HL-60 (cell line): ENCODE data around the gene RAP1GAP2.

Source experiments
- DNase-seq, 2 experiments: peaks; one replicate each; pipeline ENCODE4 v3.0.0-alpha.2; 2010 to 2020; ENCODE audit warnings: low read depth in 1 of 2, low spot score in 1 of 2
- H3K27ac ChIP-seq: fragments of 250-450 bp; sonication (Bioruptor Pico); replicated peaks from 2 replicates; pipeline ENCODE4 v1.5.1; 2020; ENCODE audit warnings: mild to moderate bottlenecking, moderate library complexity
- H3K27me3 ChIP-seq: fragments of 250-450 bp; sonication (Bioruptor Pico); 2 replicates; pipeline ENCODE4 v1.5.1; 2021; ENCODE audit warnings: mild to moderate bottlenecking, moderate library complexity; ENCODE audit not compliant: insufficient read depth, poor library complexity, severe bottlenecking
- H3K4me3 ChIP-seq: replicated peaks from 2 replicates; pipeline ENCODE4 v1.5.1; 2011; ENCODE audit warnings: mild to moderate bottlenecking, control low read depth, low read length; ENCODE audit not compliant: insufficient read depth
- CTCF ChIP-seq: IDR thresholded peaks from one replicate; pipeline ENCODE4 v1.5.1; 2011; ENCODE audit warnings: low read length, control low read depth, inconsistent platforms; ENCODE audit not compliant: insufficient read depth
- GABPA ChIP-seq: IDR thresholded peaks from 2 replicates; pipeline ENCODE4 v1.6.1; 2012; ENCODE audit warnings: low read depth
- POLR2AphosphoS5 ChIP-seq: IDR thresholded peaks from 2 replicates; pipeline ENCODE4 v1.6.1; 2012; ENCODE audit warnings: low read depth
- REST ChIP-seq: IDR thresholded peaks from 2 replicates; pipeline ENCODE4 v1.6.1; 2012; ENCODE audit warnings: low read depth; ENCODE audit not compliant: insufficient replicate concordance
- SPI1 ChIP-seq: IDR thresholded peaks from 2 replicates; pipeline ENCODE4 v1.6.1; 2012; ENCODE audit warnings: low read depth, mild to moderate bottlenecking, borderline replicate concordance

RAP1GAP2 gene

GRCh38 chr17:2853283-2854142 lies 57.3 kb downstream of the RAP1GAP2 start:
- no peaks in the 10 kb centered on the region for H3K27me3 ChIP-seq
- no peak for DNase-seq
- H3K4me3 ChIP-seq: no peak overlapping the region; the same call in 1 of the 2 replicates
- no peak for TF ChIP-seq GABPA
- H3K27ac ChIP-seq: no peak overlapping the region

DNA sequence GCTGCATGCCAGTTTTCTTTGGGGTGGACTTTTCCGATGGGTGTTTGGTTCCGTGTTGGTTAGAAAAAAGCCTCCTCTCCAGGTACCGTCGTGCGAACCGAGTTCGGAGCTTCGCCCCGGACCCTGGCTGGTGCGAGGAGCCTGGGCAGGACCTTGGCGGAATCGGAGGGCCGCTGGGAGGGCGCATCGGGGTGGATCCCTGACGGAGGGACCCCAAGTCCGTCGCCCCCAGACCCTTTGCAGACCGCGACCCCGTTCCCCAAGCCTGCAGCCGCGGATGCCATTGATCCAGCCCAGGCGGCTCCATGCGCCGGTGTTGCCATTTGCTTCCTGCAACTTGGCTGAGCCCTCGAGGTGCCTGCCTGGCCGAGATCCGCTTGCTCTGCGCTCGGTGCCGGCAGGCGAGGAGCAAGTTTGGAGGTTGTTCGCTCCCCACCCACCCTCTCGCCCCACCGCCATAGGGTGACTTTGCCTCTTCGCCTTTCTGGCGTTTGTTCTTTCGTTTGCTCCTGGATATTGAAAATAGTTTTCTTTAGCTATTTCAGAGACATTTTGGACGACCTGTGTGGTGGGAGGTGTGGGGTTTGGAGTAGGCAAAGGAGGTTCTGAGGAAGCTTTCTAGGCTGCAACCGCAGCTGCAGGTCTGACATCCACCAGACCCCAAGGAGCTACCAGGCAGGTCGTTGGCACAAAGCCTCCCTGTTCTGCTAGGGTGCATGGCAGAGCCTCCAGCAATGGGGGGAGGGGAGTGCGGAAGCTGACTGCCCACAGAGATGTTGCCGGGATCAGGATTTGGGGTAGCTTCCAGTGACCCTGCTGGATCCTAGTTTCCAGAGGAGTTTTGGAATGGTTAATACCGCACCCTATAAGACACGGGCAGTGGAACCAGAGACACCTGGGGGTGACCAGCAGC lies 58.2 kb downstream of the RAP1GAP2 start:
- Histone ChIP-seq H3K27me3 (no peaks in the 10 kb centered on the region), H3K27ac (no peak overlapping the region), H3K4me3 (no peak overlapping the region)
- no peak for DNase-seq
- TF ChIP-seq GABPA (no peak), REST (no peak), POLR2AphosphoS5 (no peak), SPI1 (no peak), CTCF (no peak)

GRCh38 chr17:2855063-2855600 lies 58.9 kb downstream of the RAP1GAP2 start:
- H3K27ac ChIP-seq: no peak overlapping the region
- TF ChIP-seq POLR2AphosphoS5: no peak
- no peak for TF ChIP-seq CTCF
- no peak for TF ChIP-seq GABPA
- no peak for TF ChIP-seq SPI1
- no peak for TF ChIP-seq REST
- H3K4me3 ChIP-seq: no peak overlapping the region
- no peak for DNase-seq
- H3K27me3 ChIP-seq: no peaks in the 10 kb centered on the region

GRCh38 chr17:2856727-2857126 lies 60.5 kb downstream of the RAP1GAP2 start:
- no peak overlapping the region for H3K27ac ChIP-seq
- no peak for DNase-seq
- H3K27me3 ChIP-seq: no peaks in the 10 kb centered on the region
- TF ChIP-seq SPI1 (no peak), POLR2AphosphoS5 (no peak), GABPA (no peak), REST (no peak), CTCF (no peak)
- H3K4me3 ChIP-seq: no peak overlapping the region
